Measurements from ENCODE around the gene CCL2. TPM values are rescaled to one million over a fixed set of nuclear protein-coding genes. Genes with fewer than 3 reads are reported as not detected.

Gene CCL2
- total RNA-seq, 2 donors from 2014 or later: 30.2 to 41.8 TPM

DNA sequence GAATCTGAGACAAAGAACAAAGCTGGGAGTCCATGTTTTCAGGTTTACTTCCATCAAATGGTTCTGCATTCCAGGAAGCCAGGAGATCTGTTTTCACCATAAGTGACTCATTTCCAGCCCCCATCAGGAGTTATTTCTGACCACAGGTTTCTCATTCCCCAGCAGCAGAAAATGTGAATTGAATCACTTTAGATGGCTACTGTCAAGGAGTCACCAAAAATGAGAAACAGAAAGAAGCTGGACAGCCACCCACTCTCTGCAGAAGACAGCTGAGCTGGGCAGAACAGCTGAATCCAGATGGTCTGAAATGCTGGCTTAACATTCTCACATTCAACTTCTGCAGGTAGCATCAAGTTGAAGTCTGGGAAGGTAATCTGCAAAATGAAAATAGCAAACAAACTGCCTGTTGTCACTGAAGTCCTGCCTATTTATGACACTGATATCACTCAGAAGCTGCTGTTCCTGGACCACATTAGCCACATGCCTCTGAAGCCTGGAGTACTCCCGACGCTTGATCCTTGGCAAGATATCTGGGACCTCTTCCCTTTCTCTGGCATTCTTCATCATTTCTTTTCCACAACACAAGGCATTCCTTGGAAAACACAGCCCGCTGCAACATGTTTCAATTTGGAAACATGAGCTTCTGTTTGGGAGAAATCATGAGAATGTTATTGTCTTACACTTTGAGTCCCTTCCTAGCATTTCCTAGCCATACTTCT lies 45.7 kb downstream of the CCL2 start:
- H3K9me3 ChIP-seq: no peaks in the 10 kb centered on the region
- no peaks in the 10 kb centered on the region for H3K4me1 ChIP-seq (replicated peaks)
- 28% methylated on average over 3 of the region's 3 CpGs for WGBS
- no peak for DNase-seq (ENCODE audit: low spot score)
- TF ChIP-seq CTCF (IDR thresholded peaks at IDR 0.05) (no peak), POLR2AphosphoS5 (IDR thresholded peaks at IDR 0.05) (no peak), POLR2A (IDR thresholded peaks at IDR 0.05) (no peak)
- no peak overlapping the region for H3K4me3 ChIP-seq
- no peak overlapping the region for H3K27ac ChIP-seq
- H3K27me3 ChIP-seq (replicated peaks; ENCODE audit: insufficient read depth): no peaks in the 10 kb centered on the region
- no peaks in the 10 kb centered on the region for H3K36me3 ChIP-seq
- intact Hi-C loops (cut with DNase I): no loop called here

DNA sequence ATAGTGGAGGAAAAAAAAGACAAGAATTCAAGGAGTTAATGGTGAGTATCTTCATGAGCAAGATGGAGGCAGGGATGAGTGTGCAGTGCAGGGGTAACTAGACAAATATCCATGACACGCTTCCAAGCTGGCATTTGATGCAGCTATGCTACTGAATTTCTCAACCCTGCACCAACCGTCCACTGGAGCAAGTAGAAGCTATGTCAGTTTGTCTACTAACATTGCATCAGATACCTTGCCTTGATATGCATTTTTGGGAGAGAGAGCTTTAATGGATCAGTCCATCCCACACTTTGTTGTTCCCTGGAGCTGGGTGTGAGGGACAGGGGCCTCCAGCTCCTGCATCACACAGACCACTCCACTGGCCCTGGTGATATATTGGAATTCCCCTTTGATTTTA lies 46.9 kb downstream of the CCL2 start:
- 93% methylated on average over 2 of the region's 2 CpGs for WGBS
- intact Hi-C loops (cut with DNase I): no loop called here
- no peaks in the 10 kb centered on the region for H3K9me3 ChIP-seq

DNA sequence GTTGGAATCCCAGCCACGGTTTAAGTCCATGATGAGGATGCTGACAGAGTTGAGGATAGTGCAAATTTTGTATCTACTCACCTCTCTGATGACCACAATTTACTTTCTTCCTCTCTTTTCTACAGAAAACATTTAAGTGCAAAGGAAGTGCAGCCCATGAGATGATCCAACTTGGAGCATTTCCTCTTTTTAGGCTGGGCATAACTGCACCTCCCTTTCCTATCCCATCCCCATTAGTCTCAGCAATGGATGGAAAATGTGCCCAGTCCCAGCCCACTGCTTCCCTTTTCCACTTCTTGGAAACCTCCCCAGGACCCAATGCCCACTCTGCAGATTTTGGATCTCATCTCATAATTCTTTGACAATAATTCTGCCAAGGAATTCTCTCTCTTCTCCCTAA lies 47.6 kb downstream of the CCL2 start:
- Histone ChIP-seq H3K27me3 (replicated peaks; ENCODE audit: insufficient read depth) (no peaks in the 10 kb centered on the region), H3K27ac (no peak overlapping the region), H3K4me3 (no peak overlapping the region), H3K4me1 (replicated peaks) (no peaks in the 10 kb centered on the region), H3K9me3 (no peaks in the 10 kb centered on the region), H3K36me3 (no peaks in the 10 kb centered on the region)
- intact Hi-C loops (cut with DNase I): no loop called here
- TF ChIP-seq POLR2AphosphoS5 (IDR thresholded peaks at IDR 0.05) (no peak), CTCF (IDR thresholded peaks at IDR 0.05) (no peak), POLR2A (IDR thresholded peaks at IDR 0.05) (no peak)
- DNase-seq (ENCODE audit: low spot score): no peak
- WGBS: 97% methylated on average over 1 of the region's 1 CpG

More for the DNA sequence above, 46.9 kb downstream of the CCL2 start:
- Histone ChIP-seq H3K27me3 (replicated peaks; ENCODE audit: insufficient read depth) (no peaks in the 10 kb centered on the region), H3K36me3 (no peaks in the 10 kb centered on the region), H3K27ac (no peak overlapping the region), H3K4me3 (no peak overlapping the region), H3K4me1 (replicated peaks) (no peaks in the 10 kb centered on the region)
- TF ChIP-seq CTCF (IDR thresholded peaks at IDR 0.05) (no peak), POLR2A (IDR thresholded peaks at IDR 0.05) (no peak), POLR2AphosphoS5 (IDR thresholded peaks at IDR 0.05) (no peak)
- DNase-seq (ENCODE audit: low spot score): no peak

DNA sequence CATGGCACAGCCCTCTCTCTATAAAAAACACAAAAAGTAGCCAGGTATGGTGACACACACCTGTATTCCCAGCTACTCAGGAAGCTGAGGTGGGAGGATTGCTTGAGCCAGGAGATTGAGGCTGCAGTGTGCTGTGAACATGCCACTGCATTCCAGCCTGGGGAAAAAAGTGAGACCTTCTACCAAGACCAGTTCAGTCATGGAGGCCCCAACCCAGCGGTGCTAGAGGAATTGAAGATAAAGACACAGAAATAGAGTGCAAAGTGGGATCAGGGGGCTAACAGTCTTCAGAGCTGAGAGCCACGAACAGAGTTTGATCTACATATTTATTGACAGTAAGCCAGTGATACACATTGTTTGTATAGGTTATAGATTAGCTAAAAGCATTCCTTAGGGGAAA lies 48.5 kb downstream of the CCL2 start:
- WGBS: 88% methylated on average over 2 of the region's 2 CpGs
- H3K9me3 ChIP-seq: no peaks in the 10 kb centered on the region

More for the DNA sequence above, 48.5 kb downstream of the CCL2 start:
- intact Hi-C loops (cut with DNase I): no loop called here
- no peak for DNase-seq (ENCODE audit: low spot score)
- TF ChIP-seq POLR2AphosphoS5 (IDR thresholded peaks at IDR 0.05): no peak
- no peak for TF ChIP-seq CTCF (IDR thresholded peaks at IDR 0.05)
- no peak for TF ChIP-seq POLR2A (IDR thresholded peaks at IDR 0.05)
- Histone ChIP-seq H3K36me3 (no peaks in the 10 kb centered on the region), H3K27me3 (replicated peaks; ENCODE audit: insufficient read depth) (no peaks in the 10 kb centered on the region), H3K4me3 (no peak overlapping the region), H3K27ac (no peak overlapping the region), H3K4me1 (replicated peaks) (no peaks in the 10 kb centered on the region)
